ENCODE measurements around the gene ZNF385B. TPM values are rescaled to one million over a fixed set of nuclear protein-coding genes. Genes with fewer than 3 reads are reported as not detected.
"Not testable (repeated sequence)": the region's sequence is repeated elsewhere in the genome, so short reads cannot be mapped to it uniquely, and the experiment has no call there.

The ZNF385B gene
- total RNA-seq, 1 experiment from 2014 or later, result not detected

DNA sequence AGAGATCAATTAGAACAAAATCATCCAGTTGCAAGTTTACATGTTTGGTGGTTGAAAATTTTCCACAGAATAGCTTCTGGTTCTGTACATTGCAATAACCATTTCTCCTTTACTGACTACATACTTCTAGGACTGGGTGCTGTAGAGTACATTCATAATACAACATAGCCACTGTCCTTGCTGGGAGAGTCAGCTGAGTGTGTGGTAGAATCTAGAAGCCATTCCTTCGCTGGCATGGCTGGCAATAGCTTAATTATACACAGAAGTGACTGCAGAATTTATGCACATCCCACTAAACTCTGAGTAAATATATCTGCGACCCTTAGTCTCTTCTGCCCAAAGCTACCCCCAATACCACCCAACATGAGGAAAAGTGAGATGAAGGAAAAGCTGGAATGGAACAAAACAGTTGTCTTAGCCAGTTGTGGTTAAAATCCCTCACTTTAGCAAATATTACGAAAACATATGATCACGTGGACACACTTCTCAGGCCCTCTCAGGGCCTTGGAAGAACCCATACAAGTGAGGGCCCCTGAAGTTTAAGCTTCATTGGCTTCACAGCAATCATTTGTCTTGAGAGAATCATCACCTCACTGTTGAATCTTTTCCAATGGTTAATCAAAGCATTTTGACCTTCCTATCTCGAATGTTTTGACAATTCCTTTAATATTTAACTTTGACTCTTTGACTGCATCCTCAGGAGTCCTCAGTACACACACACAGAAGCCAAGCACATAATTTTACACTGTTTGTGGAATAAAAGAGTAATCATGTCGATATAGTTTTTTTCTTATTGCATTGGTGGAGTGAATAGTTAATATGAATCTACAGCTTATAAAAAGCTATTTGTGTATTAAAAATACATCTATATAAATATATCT lies 225.1 kb downstream of the ZNF385B start:
- H4K20me1 ChIP-seq (ENCODE audit: insufficient read depth, low read depth, low read length), result no peaks in the 10 kb centered on the region

GRCh38 chr2:179631769-179632385 lies 229.5 kb downstream of the ZNF385B start:
- not testable (repeated sequence) for H3K27me3 ChIP-seq (ENCODE audit: low read length); H3K79me2 ChIP-seq (ENCODE audit: low read length); H3K27ac ChIP-seq (ENCODE audit: low read length); H3K9ac ChIP-seq (ENCODE audit: low read length); H3K4me3 ChIP-seq (ENCODE audit: low read length); H4K20me1 ChIP-seq (ENCODE audit: insufficient read depth, low read depth, low read length); H3K9me2 ChIP-seq (replicated peaks; ENCODE audit: insufficient read depth, low read length); DNase-seq; H3K36me3 ChIP-seq (ENCODE audit: insufficient read depth, low read length); H3K9me3 ChIP-seq (ENCODE audit: low read length); H3K4me2 ChIP-seq (ENCODE audit: low read depth, low read length, poor library complexity, severe bottlenecking); H2AFZ ChIP-seq (ENCODE audit: low read length); H3K4me1 ChIP-seq (ENCODE audit: low read length)

More for the DNA sequence above, 225.1 kb downstream of the ZNF385B start:
- Histone ChIP-seq H3K79me2 (ENCODE audit: low read length) (no peaks in the 10 kb centered on the region), H3K4me2 (ENCODE audit: low read depth, low read length, poor library complexity, severe bottlenecking) (no peak overlapping the region), H3K9me3 (ENCODE audit: low read length) (no peaks in the 10 kb centered on the region), H3K27me3 (ENCODE audit: low read length) (no peaks in the 10 kb centered on the region), H2AFZ (ENCODE audit: low read length) (no peak overlapping the region), H3K4me3 (ENCODE audit: low read length) (no peak overlapping the region), H3K36me3 (ENCODE audit: insufficient read depth, low read length) (no peaks in the 10 kb centered on the region), H3K27ac (ENCODE audit: low read length) (no peak overlapping the region), H3K9me2 (replicated peaks; ENCODE audit: insufficient read depth, low read length) (no peaks in the 10 kb centered on the region), H3K4me1 (ENCODE audit: low read length) (no peaks in the 10 kb centered on the region), H3K9ac (ENCODE audit: low read length) (no peak overlapping the region)
- DNase-seq, result no peak

- not testable (repeated sequence) for H3K4me1 ChIP-seq (ENCODE audit: low read length); H4K20me1 ChIP-seq (ENCODE audit: insufficient read depth, low read depth, low read length); H3K9ac ChIP-seq (ENCODE audit: low read length); H3K36me3 ChIP-seq (ENCODE audit: insufficient read depth, low read length); H3K27ac ChIP-seq (ENCODE audit: low read length); DNase-seq; H3K9me2 ChIP-seq (replicated peaks; ENCODE audit: insufficient read depth, low read length); H3K27me3 ChIP-seq (ENCODE audit: low read length); H3K79me2 ChIP-seq (ENCODE audit: low read length); H3K4me2 ChIP-seq (ENCODE audit: low read depth, low read length, poor library complexity, severe bottlenecking); H2AFZ ChIP-seq (ENCODE audit: low read length); H3K9me3 ChIP-seq (ENCODE audit: low read length); H3K4me3 ChIP-seq (ENCODE audit: low read length)
Observed at GRCh38 chr2:179629776-179630175, 231.6 kb downstream of the ZNF385B start.

DNA sequence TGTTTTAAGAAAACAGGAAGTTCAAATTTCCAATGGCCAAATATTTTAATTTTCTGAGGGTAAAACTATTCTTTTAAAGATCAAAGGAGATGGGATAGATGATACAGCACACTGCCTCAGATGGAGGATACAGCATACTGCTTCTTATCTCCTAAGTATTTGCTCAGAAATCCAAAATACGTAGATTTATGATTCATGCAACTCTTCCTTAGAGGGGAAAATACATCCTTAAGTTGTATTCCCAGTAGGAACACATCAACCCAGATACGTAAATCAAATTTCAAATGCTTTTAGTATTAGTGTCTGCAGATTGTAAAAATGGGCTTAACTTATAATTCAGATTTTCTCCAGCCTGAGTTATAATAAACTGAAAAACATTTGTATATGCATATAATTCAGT lies 235.2 kb downstream of the ZNF385B start:
- Histone ChIP-seq H3K9ac (ENCODE audit: low read length) (no peak overlapping the region), H4K20me1 (ENCODE audit: insufficient read depth, low read depth, low read length) (no peaks in the 10 kb centered on the region), H2AFZ (ENCODE audit: low read length) (no peak overlapping the region), H3K79me2 (ENCODE audit: low read length) (no peaks in the 10 kb centered on the region), H3K9me3 (ENCODE audit: low read length) (no peaks in the 10 kb centered on the region), H3K27me3 (ENCODE audit: low read length) (no peaks in the 10 kb centered on the region), H3K4me3 (ENCODE audit: low read length) (no peak overlapping the region), H3K4me2 (ENCODE audit: low read depth, low read length, poor library complexity, severe bottlenecking) (no peak overlapping the region), H3K4me1 (ENCODE audit: low read length) (no peaks in the 10 kb centered on the region), H3K27ac (ENCODE audit: low read length) (no peak overlapping the region), H3K36me3 (ENCODE audit: insufficient read depth, low read length) (no peaks in the 10 kb centered on the region), H3K9me2 (replicated peaks; ENCODE audit: insufficient read depth, low read length) (no peaks in the 10 kb centered on the region)
- no peak for DNase-seq

GRCh38 chr2:179622635-179623300 lies 238.6 kb downstream of the ZNF385B start:
- H3K9me3 ChIP-seq (ENCODE audit: low read length), result no peaks in the 10 kb centered on the region
- no peak overlapping the region for H3K9ac ChIP-seq (ENCODE audit: low read length)
- no peak for DNase-seq
- no peak overlapping the region for H3K4me2 ChIP-seq (ENCODE audit: low read depth, low read length, poor library complexity, severe bottlenecking)
- no peaks in the 10 kb centered on the region for H3K9me2 ChIP-seq (replicated peaks; ENCODE audit: insufficient read depth, low read length)
- no peaks in the 10 kb centered on the region for H3K27me3 ChIP-seq (ENCODE audit: low read length)
- H3K79me2 ChIP-seq (ENCODE audit: low read length), result no peaks in the 10 kb centered on the region
- H3K4me1 ChIP-seq (ENCODE audit: low read length), result no peaks in the 10 kb centered on the region
- H4K20me1 ChIP-seq (ENCODE audit: insufficient read depth, low read depth, low read length), result no peaks in the 10 kb centered on the region
- H3K4me3 ChIP-seq (ENCODE audit: low read length), result no peak overlapping the region
- no peaks in the 10 kb centered on the region for H3K36me3 ChIP-seq (ENCODE audit: insufficient read depth, low read length)
- H3K27ac ChIP-seq (ENCODE audit: low read length), result no peak overlapping the region
- no peak overlapping the region for H2AFZ ChIP-seq (ENCODE audit: low read length)

- H3K4me1 ChIP-seq (ENCODE audit: low read length), result no peaks in the 10 kb centered on the region
- no peak overlapping the region for H3K27ac ChIP-seq (ENCODE audit: low read length)
- no peak for DNase-seq
- H3K4me2 ChIP-seq (ENCODE audit: low read depth, low read length, poor library complexity, severe bottlenecking), result no peak overlapping the region
- no peaks in the 10 kb centered on the region for H3K9me2 ChIP-seq (replicated peaks; ENCODE audit: insufficient read depth, low read length)
- H3K36me3 ChIP-seq (ENCODE audit: insufficient read depth, low read length), result no peaks in the 10 kb centered on the region
- no peaks in the 10 kb centered on the region for H3K79me2 ChIP-seq (ENCODE audit: low read length)
- H3K27me3 ChIP-seq (ENCODE audit: low read length), result no peaks in the 10 kb centered on the region
- no peak overlapping the region for H2AFZ ChIP-seq (ENCODE audit: low read length)
- H3K4me3 ChIP-seq (ENCODE audit: low read length), result no peak overlapping the region
- H4K20me1 ChIP-seq (ENCODE audit: insufficient read depth, low read depth, low read length), result no peaks in the 10 kb centered on the region
- H3K9ac ChIP-seq (ENCODE audit: low read length), result no peak overlapping the region
- H3K9me3 ChIP-seq (ENCODE audit: low read length), result no peaks in the 10 kb centered on the region
Observed at GRCh38 chr2:179622112-179622511, 239.3 kb downstream of the ZNF385B start.

DNA sequence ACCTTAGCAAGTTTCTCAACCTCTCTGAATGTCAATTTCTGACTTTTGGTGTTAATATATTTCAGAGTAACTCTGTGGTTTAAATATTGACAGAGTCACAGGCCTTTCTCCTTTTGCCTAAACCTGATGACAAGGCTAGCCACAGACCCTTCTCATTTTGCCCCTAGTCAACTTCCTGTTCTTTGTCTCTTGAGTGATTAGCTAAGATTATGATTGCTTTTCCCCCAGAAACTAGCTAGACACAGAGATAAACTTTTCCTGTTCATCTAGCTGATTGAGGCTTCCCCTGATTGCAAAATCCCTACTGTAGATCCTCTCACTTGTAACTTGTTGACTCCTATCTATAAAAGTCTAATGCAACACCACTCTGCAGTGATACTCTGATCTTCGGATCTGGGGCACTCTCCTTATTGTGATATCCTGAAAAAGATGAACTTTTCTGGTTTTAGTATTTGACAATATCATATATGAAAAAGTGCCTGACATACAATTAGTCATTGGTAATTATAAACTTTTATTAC lies 241.4 kb downstream of the ZNF385B start:
- no peak overlapping the region for H3K9ac ChIP-seq (ENCODE audit: low read length)
- H2AFZ ChIP-seq (ENCODE audit: low read length), result no peak overlapping the region
- H3K9me3 ChIP-seq (ENCODE audit: low read length), result no peaks in the 10 kb centered on the region
- no peak overlapping the region for H3K27ac ChIP-seq (ENCODE audit: low read length)
- no peaks in the 10 kb centered on the region for H4K20me1 ChIP-seq (ENCODE audit: insufficient read depth, low read depth, low read length)
- no peaks in the 10 kb centered on the region for H3K79me2 ChIP-seq (ENCODE audit: low read length)
- no peaks in the 10 kb centered on the region for H3K36me3 ChIP-seq (ENCODE audit: insufficient read depth, low read length)
- H3K4me2 ChIP-seq (ENCODE audit: low read depth, low read length, poor library complexity, severe bottlenecking), result no peak overlapping the region
- no peaks in the 10 kb centered on the region for H3K9me2 ChIP-seq (replicated peaks; ENCODE audit: insufficient read depth, low read length)
- H3K27me3 ChIP-seq (ENCODE audit: low read length), result no peaks in the 10 kb centered on the region
- no peaks in the 10 kb centered on the region for H3K4me1 ChIP-seq (ENCODE audit: low read length)
- DNase-seq, result no peak
- no peak overlapping the region for H3K4me3 ChIP-seq (ENCODE audit: low read length)

GRCh38 chr2:179614121-179614520 lies 247.3 kb downstream of the ZNF385B start:
- Histone ChIP-seq H3K79me2 (ENCODE audit: low read length) (no peaks in the 10 kb centered on the region), H3K9me2 (replicated peaks; ENCODE audit: insufficient read depth, low read length) (no peaks in the 10 kb centered on the region), H3K4me3 (ENCODE audit: low read length) (no peak overlapping the region), H3K36me3 (ENCODE audit: insufficient read depth, low read length) (no peaks in the 10 kb centered on the region), H3K4me1 (ENCODE audit: low read length) (no peaks in the 10 kb centered on the region), H3K27ac (ENCODE audit: low read length) (no peak overlapping the region), H3K9ac (ENCODE audit: low read length) (no peak overlapping the region), H2AFZ (ENCODE audit: low read length) (no peak overlapping the region), H3K9me3 (ENCODE audit: low read length) (no peaks in the 10 kb centered on the region), H4K20me1 (ENCODE audit: insufficient read depth, low read depth, low read length) (no peaks in the 10 kb centered on the region), H3K27me3 (ENCODE audit: low read length) (no peaks in the 10 kb centered on the region), H3K4me2 (ENCODE audit: low read depth, low read length, poor library complexity, severe bottlenecking) (no peak overlapping the region)
- no peak for DNase-seq

Measured in Karpas-422 (cell line).